ENCODE data around the gene TMBIM4. TPM values are rescaled to one million over a fixed set of nuclear protein-coding genes. Genes with fewer than 3 reads are reported as not detected.

Gene TMBIM4
- total and polyA plus RNA-seq, 2 of the 4 experiments (the other 2 are of a cell fraction): 38.7 to 59.3 TPM

DNA sequence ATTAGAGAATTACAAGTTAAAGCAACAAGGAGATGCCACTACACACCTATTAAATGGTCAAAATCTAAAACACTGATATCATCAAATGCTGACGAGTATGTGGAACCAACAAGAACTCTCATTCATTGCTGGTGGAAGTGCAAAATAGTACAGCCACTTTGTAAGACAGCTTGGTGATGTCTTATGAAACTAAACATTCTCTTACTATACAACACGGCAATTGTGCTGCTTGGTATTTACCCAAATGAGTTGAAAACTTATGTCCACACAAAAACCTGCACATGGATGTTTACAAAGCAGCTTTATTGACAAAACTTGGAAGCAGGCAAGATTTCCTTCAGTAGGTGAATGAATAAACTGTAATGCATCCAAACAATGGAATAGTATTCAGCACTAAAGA is 3.2 kb downstream of the TMBIM4 start:
- Histone ChIP-seq H3K14ac (replicated peaks; ENCODE audit: low read depth, low read length) (no peak overlapping the region), H3K36me3 (ENCODE audit: control insufficient read depth, insufficient read depth, low read length) (no peaks in the 10 kb centered on the region; the same call in 1 of the 2 replicates), H4K20me1 (ENCODE audit: insufficient read depth, low read length) (peaks cover 3% of the 10 kb centered on the region; the same call in 1 of the 2 replicates), H3K23ac (ENCODE audit: low read depth, low read length) (no peak overlapping the region), H2BK20ac (ENCODE audit: low read depth, low read length) (no peak overlapping the region), H4K5ac (ENCODE audit: low read depth, low read length) (no peak overlapping the region), H3K18ac (ENCODE audit: low read depth, low read length) (no peak overlapping the region), H2AFZ (replicated peaks; ENCODE audit: low read length, poor library complexity) (no peak overlapping the region), H3K27ac (ENCODE audit: insufficient read depth, low read length) (no peak overlapping the region), H4K91ac (ENCODE audit: insufficient read depth, low read depth, low read length) (no peak overlapping the region), H4K8ac (ENCODE audit: low read depth in 2 of 2, low read length in 2 of 2) (no peak overlapping the region), H2BK5ac (ENCODE audit: low read depth, low read length, poor library complexity, severe bottlenecking) (no peak overlapping the region), H2AK5ac (ENCODE audit: low read depth, low read length) (no peak overlapping the region), H3K4ac (ENCODE audit: low read depth, low read length) (no peak overlapping the region), H3K27me3 (ENCODE audit: control insufficient read depth, insufficient read depth, low read length) (no peaks in the 10 kb centered on the region), H3K4me2 (ENCODE audit: low read depth, low read length) (no peak overlapping the region), H3K9me3 (ENCODE audit: control insufficient read depth, insufficient read depth, low read length) (peaks cover 2% of the 10 kb centered on the region; the same call in 1 of the 2 replicates), H3K9ac (ENCODE audit: low read depth, low read length) (no peak overlapping the region), H3K79me1 (ENCODE audit: low read depth in 1 of 2, low read length in 2 of 2) (peaks cover 34 to 46% of the 10 kb centered on the region in 2 experiments), H3K4me1 (ENCODE audit: control insufficient read depth, insufficient read depth, low read length) (peaks cover 2% of the 10 kb centered on the region; the same call in 1 of the 2 replicates), H2BK15ac (ENCODE audit: low read depth, low read length) (no peak overlapping the region), H3K56ac (ENCODE audit: extremely low read depth, insufficient read depth, low read length) (no peak overlapping the region), H3K4me3 (ENCODE audit: insufficient read depth, low read depth, low read length) (no peak overlapping the region), H3K9me1 (ENCODE audit: insufficient read depth, low read length) (no peaks in the 10 kb centered on the region), H2AK9ac (replicated peaks; ENCODE audit: low read depth, low read length, poor library complexity) (no peak overlapping the region), H2BK120ac (ENCODE audit: low read depth, low read length) (no peak overlapping the region)
- BruUV-seq (replicated peaks): no TSS peak
- ChIA-PET POLR2A (ENCODE audit: unreplicated experiment) (no interaction called here), CTCF (no interaction called here)
- dilution Hi-C loops (cut with HindIII; ENCODE audit: low sequenced_read_pairs, unreplicated experiment) (no loop called here), in situ Hi-C loops (cut with MboI; ENCODE audit: low sequenced_read_pairs) (loop anchor here (25.0 kb wide), 1 partner anchor 246 kb away; no protein-coding TSS in a partner anchor), intact Hi-C loops (cut with micrococcal nuclease) (no loop called here)
- no peak for ATAC-seq (ENCODE audit: low read depth)
- no peak for DNase-seq
- WGBS, 2 experiments (ENCODE audit: extremely low coverage in 2 of 2, insufficient read length in 1 of 2): no CpG with 5 or more reads among the region's 2 CpGs
- no peak for TF ChIP-seq USF2 (IDR thresholded peaks at IDR 0.05; ENCODE audit: low read depth, low read length)
- TF ChIP-seq RCOR1 (IDR thresholded peaks at IDR 0.05; ENCODE audit: insufficient replicate concordance, low read length): no peak
- TF ChIP-seq SMC3 (IDR thresholded peaks at IDR 0.05; ENCODE audit: low read depth, low read length): no peak
- no peak for TF ChIP-seq ELK1 (IDR thresholded peaks at IDR 0.05; ENCODE audit: borderline replicate concordance, low read depth, low read length)
- no peak for TF ChIP-seq NFE2L2 (IDR thresholded peaks at IDR 0.05; ENCODE audit: low read depth, low read length)
- TF ChIP-seq, protein P1, sequence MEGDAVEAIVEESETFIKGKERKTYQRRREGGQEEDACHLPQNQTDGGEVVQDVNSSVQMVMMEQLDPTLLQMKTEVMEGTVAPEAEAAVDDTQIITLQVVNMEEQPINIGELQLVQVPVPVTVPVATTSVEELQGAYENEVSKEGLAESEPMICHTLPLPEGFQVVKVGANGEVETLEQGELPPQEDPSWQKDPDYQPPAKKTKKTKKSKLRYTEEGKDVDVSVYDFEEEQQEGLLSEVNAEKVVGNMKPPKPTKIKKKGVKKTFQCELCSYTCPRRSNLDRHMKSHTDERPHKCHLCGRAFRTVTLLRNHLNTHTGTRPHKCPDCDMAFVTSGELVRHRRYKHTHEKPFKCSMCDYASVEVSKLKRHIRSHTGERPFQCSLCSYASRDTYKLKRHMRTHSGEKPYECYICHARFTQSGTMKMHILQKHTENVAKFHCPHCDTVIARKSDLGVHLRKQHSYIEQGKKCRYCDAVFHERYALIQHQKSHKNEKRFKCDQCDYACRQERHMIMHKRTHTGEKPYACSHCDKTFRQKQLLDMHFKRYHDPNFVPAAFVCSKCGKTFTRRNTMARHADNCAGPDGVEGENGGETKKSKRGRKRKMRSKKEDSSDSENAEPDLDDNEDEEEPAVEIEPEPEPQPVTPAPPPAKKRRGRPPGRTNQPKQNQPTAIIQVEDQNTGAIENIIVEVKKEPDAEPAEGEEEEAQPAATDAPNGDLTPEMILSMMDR (conservative IDR thresholded peaks at IDR 0.05; ENCODE audit: low read depth, low read length): no peak
- TF ChIP-seq MAZ (IDR thresholded peaks at IDR 0.05; ENCODE audit: borderline replicate concordance, low read depth, low read length): no peak
- TF ChIP-seq RFX5 (IDR thresholded peaks at IDR 0.05; ENCODE audit: low read depth, low read length): no peak
- no peak for TF ChIP-seq FOS (IDR thresholded peaks at IDR 0.05; ENCODE audit: low read depth, low read length)
- no peak for TF ChIP-seq CHD1 (IDR thresholded peaks at IDR 0.05; ENCODE audit: low read depth, low read length)
- no peak for TF ChIP-seq MAFK (IDR thresholded peaks at IDR 0.05; ENCODE audit: low read depth, low read length)
- TF ChIP-seq BHLHE40 (IDR thresholded peaks at IDR 0.05; ENCODE audit: low read depth, low read length): no peak
- no peak for TF ChIP-seq POLR2A (IDR thresholded peaks at IDR 0.05; ENCODE audit: low read depth, low read length)
- TF ChIP-seq CEBPB (IDR thresholded peaks at IDR 0.05; ENCODE audit: low read depth, low read length): no peak
- no peak for TF ChIP-seq RAD21 (IDR thresholded peaks at IDR 0.05; ENCODE audit: low read length)
- no peak for TF ChIP-seq MXI1 (IDR thresholded peaks at IDR 0.05; ENCODE audit: borderline replicate concordance, low read depth, low read length)

Measured in IMR-90 (cell line).